OCI-LY1 (cell line): ENCODE data around the gene NRSN2.

Experiments
- H2AFZ ChIP-seq: fragments of 200-600 bp; sonication (generic), shearing (Covaris generic); 2 replicates; pipeline ENCODE4 v1.6.0; 2014; ENCODE audit warnings: antibody characterized with exemption, mild to moderate bottlenecking, low read length
- H3F3A ChIP-seq: fragments of 200-600 bp; sonication (generic), shearing (Covaris generic); 2 replicates; pipeline ENCODE4 v1.6.0; 2014; ENCODE audit warnings: mild to moderate bottlenecking, antibody characterized with exemption, low read length, moderate library complexity; ENCODE audit not compliant: insufficient read depth
- H3K27ac ChIP-seq: fragments of 200-600 bp; sonication (generic); 2 replicates; pipeline ENCODE4 v1.5.1; 2014; ENCODE audit warnings: low read length, mixed run types, mild to moderate bottlenecking, low read depth; ENCODE audit not compliant: poor library complexity, severe bottlenecking
- H3K27me3 ChIP-seq: fragments of 200-600 bp; sonication (generic); 2 replicates; pipeline ENCODE4 v1.6.0; 2014; ENCODE audit warnings: antibody characterized with exemption, mild to moderate bottlenecking, low read length, moderate library complexity; ENCODE audit not compliant: insufficient read depth
- H3K36me3 ChIP-seq: fragments of 200-600 bp; sonication (generic); 2 replicates; pipeline ENCODE4 v1.6.1; 2014; ENCODE audit warnings: mild to moderate bottlenecking, antibody characterized with exemption, low read length, moderate library complexity, mixed read lengths; ENCODE audit not compliant: insufficient read depth
- H3K4me1 ChIP-seq: fragments of 200-600 bp; sonication (generic); 2 replicates; pipeline ENCODE4 v1.5.1; 2014; ENCODE audit warnings: mild to moderate bottlenecking, low read length, moderate library complexity; ENCODE audit not compliant: insufficient read depth, severe bottlenecking
- H3K4me2 ChIP-seq: fragments of 200-600 bp; sonication (generic), shearing (Covaris generic); 2 replicates; pipeline ENCODE4 v1.6.1; 2014; ENCODE audit warnings: low read length
- H3K4me3 ChIP-seq: fragments of 200-600 bp; sonication (generic); 2 replicates; pipeline ENCODE4 v1.5.1; 2014; ENCODE audit warnings: low read length, low read depth, mild to moderate bottlenecking, mixed read lengths; ENCODE audit not compliant: poor library complexity, severe bottlenecking
- H3K79me2 ChIP-seq: fragments of 200-600 bp; shearing (Covaris generic); 2 replicates; pipeline ENCODE4 v1.6.1; 2016; ENCODE audit warnings: mixed run types, low read length, mixed read lengths; ENCODE audit not compliant: insufficient read depth
- H3K9ac ChIP-seq: fragments of 200-600 bp; sonication (generic), shearing (Covaris generic); 2 replicates; pipeline ENCODE4 v1.6.1; 2014; ENCODE audit warnings: mild to moderate bottlenecking, low read length, mixed read lengths
- H3K9me2 ChIP-seq: fragments of 200-600 bp; sonication (generic), shearing (Covaris generic); 2 replicates; pipeline ENCODE4 v1.6.1; 2014; ENCODE audit warnings: low read depth, mild to moderate bottlenecking, low read length, mixed read lengths
- H3K9me3 ChIP-seq: fragments of 200-600 bp; shearing (Covaris generic); 2 replicates; pipeline ENCODE4 v1.6.1; 2014; ENCODE audit warnings: low read length, mixed read lengths
- H4K20me1 ChIP-seq: fragments of 200-600 bp; sonication (generic), shearing (Covaris generic); 2 replicates; pipeline ENCODE4 v1.6.0; 2016; ENCODE audit warnings: mild to moderate bottlenecking, low read length; ENCODE audit not compliant: insufficient read depth
- EZH2 ChIP-seq: fragments of 200-600 bp; sonication (generic), shearing (Covaris generic); IDR thresholded peaks from 2 replicates; pipeline ENCODE4 v1.8.0; 2017; ENCODE audit warnings: borderline replicate concordance, mixed run types, mild to moderate bottlenecking, antibody characterized with exemption, low read length, moderate library complexity, mixed read lengths
- TF ChIP-seq, protein P1 (sequence below): fragments of 200-600 bp; sonication (generic), shearing (Covaris generic); IDR thresholded peaks from 2 replicates; pipeline ENCODE4 v1.5.1; 2017; ENCODE audit warnings: mild to moderate bottlenecking, antibody characterized with exemption, low read length, moderate library complexity, mixed read lengths

NRSN2 gene

DNA sequence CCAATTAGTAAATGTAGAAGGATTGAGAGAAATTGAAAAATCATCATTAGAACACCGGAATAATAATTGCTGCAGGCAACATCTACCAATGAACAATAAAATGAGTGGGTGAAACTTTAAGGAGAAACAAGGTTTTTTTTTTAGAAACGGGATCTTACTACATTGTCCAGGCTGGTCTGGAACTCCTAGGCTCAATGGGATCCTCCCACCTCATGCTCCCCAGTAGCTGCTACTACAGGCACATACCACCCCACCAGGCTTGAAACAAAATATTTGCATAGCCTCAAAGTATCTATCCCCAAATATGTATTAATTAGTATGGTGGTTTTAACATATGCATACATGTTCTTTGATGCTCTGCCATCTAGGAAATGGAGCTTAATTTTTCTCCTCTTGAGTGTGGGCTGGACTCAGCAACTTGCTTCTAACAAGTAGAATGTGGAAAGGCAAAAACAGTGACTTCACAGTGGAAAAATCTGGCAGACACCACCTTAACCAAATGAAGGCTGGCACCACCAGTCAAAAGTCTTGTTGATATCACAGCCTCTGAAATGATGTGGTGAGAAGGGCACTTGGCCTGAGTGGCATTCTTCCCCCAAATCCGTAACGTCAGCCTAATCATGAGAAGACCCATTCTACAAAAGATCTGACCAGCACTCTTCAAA, 12.1 kb downstream of the NRSN2 start:
- Histone ChIP-seq H3K36me3 (no peaks in the 10 kb centered on the region), H3K4me1 (peaks cover 23% of the 10 kb centered on the region), H3K4me2 (no peak overlapping the region), H2AFZ (no peak overlapping the region), H3K4me3 (no peak overlapping the region), H3K9ac (no peak overlapping the region), H4K20me1 (no peaks in the 10 kb centered on the region), H3K27ac (no peak overlapping the region), H3K9me2 (no peaks in the 10 kb centered on the region), H3F3A (peaks cover 2% of the 10 kb centered on the region; the same call in 1 of the 2 replicates), H3K27me3 (peaks cover 5% of the 10 kb centered on the region; the same call in 1 of the 2 replicates), H3K9me3 (no peaks in the 10 kb centered on the region), H3K79me2 (no peaks in the 10 kb centered on the region)
- no peak for TF ChIP-seq EZH2
- TF ChIP-seq, protein P1, sequence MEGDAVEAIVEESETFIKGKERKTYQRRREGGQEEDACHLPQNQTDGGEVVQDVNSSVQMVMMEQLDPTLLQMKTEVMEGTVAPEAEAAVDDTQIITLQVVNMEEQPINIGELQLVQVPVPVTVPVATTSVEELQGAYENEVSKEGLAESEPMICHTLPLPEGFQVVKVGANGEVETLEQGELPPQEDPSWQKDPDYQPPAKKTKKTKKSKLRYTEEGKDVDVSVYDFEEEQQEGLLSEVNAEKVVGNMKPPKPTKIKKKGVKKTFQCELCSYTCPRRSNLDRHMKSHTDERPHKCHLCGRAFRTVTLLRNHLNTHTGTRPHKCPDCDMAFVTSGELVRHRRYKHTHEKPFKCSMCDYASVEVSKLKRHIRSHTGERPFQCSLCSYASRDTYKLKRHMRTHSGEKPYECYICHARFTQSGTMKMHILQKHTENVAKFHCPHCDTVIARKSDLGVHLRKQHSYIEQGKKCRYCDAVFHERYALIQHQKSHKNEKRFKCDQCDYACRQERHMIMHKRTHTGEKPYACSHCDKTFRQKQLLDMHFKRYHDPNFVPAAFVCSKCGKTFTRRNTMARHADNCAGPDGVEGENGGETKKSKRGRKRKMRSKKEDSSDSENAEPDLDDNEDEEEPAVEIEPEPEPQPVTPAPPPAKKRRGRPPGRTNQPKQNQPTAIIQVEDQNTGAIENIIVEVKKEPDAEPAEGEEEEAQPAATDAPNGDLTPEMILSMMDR = no peak

DNA sequence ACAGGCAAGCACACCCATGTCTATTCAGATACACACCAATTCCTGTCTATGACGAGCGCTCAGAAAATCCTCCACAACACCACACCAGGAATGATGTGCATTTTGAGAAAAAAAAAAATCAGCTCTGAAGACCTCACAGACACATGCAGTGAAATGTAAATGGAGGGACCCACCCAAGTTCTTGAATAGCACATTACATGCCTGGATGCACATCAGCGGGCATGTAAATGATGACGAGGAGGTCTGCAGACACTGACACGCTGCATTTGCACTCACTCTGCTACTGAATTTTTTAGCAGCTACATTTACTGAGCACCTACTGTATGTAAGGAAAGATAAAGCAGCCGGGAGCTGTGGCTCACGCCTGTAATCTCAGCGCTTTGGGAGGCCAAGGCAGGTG, 14.7 kb downstream of the NRSN2 start:
- Histone ChIP-seq H2AFZ (no peak overlapping the region), H3K9me3 (no peaks in the 10 kb centered on the region), H3F3A (peaks cover 2% of the 10 kb centered on the region; the same call in 1 of the 2 replicates), H4K20me1 (no peaks in the 10 kb centered on the region), H3K27ac (no peak overlapping the region), H3K4me3 (no peak overlapping the region), H3K36me3 (no peaks in the 10 kb centered on the region), H3K4me1 (peaks cover 23% of the 10 kb centered on the region), H3K4me2 (peak overlapping the region; percentile 38; the same call in 1 of the 2 replicates), H3K9ac (no peak overlapping the region), H3K9me2 (no peaks in the 10 kb centered on the region), H3K27me3 (peaks cover 5% of the 10 kb centered on the region; the same call in 1 of the 2 replicates), H3K79me2 (no peaks in the 10 kb centered on the region)
- TF ChIP-seq, protein P1 = no peak
- no peak for TF ChIP-seq EZH2

DNA sequence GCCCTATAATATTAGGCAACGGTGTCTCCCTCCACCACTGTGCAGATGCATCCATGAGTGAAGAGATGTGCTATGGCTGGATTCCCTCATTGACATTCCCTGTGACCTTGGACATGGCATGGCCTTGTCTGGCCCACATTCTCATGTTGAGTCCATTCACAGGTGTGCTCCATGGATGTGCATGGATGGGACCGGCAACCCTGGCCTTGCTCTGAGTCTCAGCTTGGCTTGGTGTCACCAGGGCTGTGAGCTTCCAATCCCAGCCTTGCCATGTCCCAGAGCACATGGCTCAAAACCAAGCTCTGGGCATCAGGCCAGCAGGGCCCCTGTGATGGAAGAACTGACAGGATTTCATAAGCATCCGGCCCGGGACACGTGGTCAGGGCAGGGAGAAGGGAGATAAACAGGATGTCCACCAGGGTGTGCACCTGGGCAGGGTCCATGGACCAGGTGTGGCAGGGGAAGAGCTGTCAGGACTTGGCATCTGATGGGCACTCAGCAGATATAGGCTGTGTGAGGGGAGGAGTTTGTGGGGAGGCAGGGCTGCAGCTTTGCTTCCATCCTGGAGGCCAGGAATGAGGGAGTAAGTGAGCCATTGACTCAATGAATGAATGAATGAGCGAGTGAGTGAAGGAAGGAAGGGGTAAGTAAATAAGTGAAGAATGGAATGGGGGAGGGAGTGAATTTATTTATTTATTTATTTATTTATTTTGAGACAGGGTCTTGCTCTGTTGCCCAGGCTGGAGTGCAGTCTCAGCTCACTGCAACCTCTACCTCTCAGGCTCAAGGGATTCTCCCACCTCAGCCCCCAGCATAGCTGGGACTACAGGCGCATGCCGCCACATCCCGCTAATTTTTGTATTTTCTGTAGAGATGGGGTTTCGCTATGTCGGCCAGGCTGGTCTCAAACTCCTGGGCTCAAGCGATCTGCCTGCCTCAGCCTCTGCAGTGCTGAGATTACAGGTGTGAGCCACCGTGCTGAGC, 15.7 kb downstream of the NRSN2 start:
- H3K9ac ChIP-seq = no peak overlapping the region

More for the DNA sequence above, 15.7 kb downstream of the NRSN2 start:
- Histone ChIP-seq H3K79me2 (no peaks in the 10 kb centered on the region), H2AFZ (no peak overlapping the region), H3K27me3 (peaks cover 5% of the 10 kb centered on the region; the same call in 1 of the 2 replicates), H3K4me1 (peaks cover 23% of the 10 kb centered on the region), H3F3A (peaks cover 2% of the 10 kb centered on the region; the same call in 1 of the 2 replicates), H4K20me1 (no peaks in the 10 kb centered on the region), H3K4me2 (no peak overlapping the region), H3K9me2 (no peaks in the 10 kb centered on the region), H3K4me3 (no peak overlapping the region), H3K36me3 (no peaks in the 10 kb centered on the region), H3K27ac (no peak overlapping the region), H3K9me3 (no peaks in the 10 kb centered on the region)
- TF ChIP-seq, protein P1 = peak; percentile 36; the same call in 1 of the 2 replicates
- TF ChIP-seq EZH2 = no peak
